Loucy (cell line): Measurements from ENCODE around the gene MYH7.

Experiments
- H2AFZ ChIP-seq: fragments of 200-600 bp; sonication (generic); 2 replicates; pipeline ENCODE4 v1.6.0; 2016; ENCODE audit warnings: antibody characterized with exemption, mild to moderate bottlenecking, low read length, moderate library complexity
- H3F3A ChIP-seq: fragments of 200-600 bp; 2 replicates; pipeline ENCODE4 v1.6.0; 2016; ENCODE audit warnings: antibody characterized with exemption, low read depth, mild to moderate bottlenecking
- H3K27me3 ChIP-seq: fragments of 200-600 bp; sonication (generic); 2 replicates; pipeline ENCODE4 v1.6.1; 2014; ENCODE audit warnings: low read length, mild to moderate bottlenecking; ENCODE audit not compliant: insufficient read depth, poor library complexity, severe bottlenecking
- H3K36me3 ChIP-seq: fragments of 200-600 bp; sonication (generic); 2 replicates; pipeline ENCODE4 v1.6.1; 2016; ENCODE audit warnings: low read length; ENCODE audit not compliant: insufficient read depth
- H3K4me1 ChIP-seq: fragments of 200-600 bp; sonication (generic); 2 replicates; pipeline ENCODE4 v1.5.1; 2014; ENCODE audit warnings: low read length, mild to moderate bottlenecking; ENCODE audit not compliant: insufficient read depth, poor library complexity, severe bottlenecking
- H3K4me2 ChIP-seq: fragments of 200-600 bp; sonication (generic); 2 replicates; pipeline ENCODE4 v1.6.0; 2014; ENCODE audit warnings: antibody characterized with exemption, low read length, low read depth, mild to moderate bottlenecking; ENCODE audit not compliant: poor library complexity, severe bottlenecking
- H3K4me3 ChIP-seq: fragments of 200-600 bp; sonication (generic); 2 replicates; pipeline ENCODE4 v1.5.1; 2014; ENCODE audit warnings: low read length, mild to moderate bottlenecking, mixed read lengths; ENCODE audit not compliant: poor library complexity, severe bottlenecking
- H3K79me2 ChIP-seq: fragments of 200-600 bp; sonication (generic); 2 replicates; pipeline ENCODE4 v1.6.1; 2014; ENCODE audit warnings: low read length; ENCODE audit not compliant: insufficient read depth
- H3K9ac ChIP-seq: fragments of 200-600 bp; sonication (generic); 2 replicates; pipeline ENCODE4 v1.6.0; 2014; ENCODE audit warnings: mild to moderate bottlenecking, low read depth, low read length, moderate library complexity; ENCODE audit not compliant: poor library complexity, severe bottlenecking
- H3K9me2 ChIP-seq: fragments of 200-600 bp; sonication (generic); replicated peaks from 2 replicates; pipeline ENCODE4 v1.6.1; 2016; ENCODE audit warnings: low read depth, low read length, mixed read lengths
- H3K9me3 ChIP-seq: fragments of 200-600 bp; sonication (generic); 2 replicates; pipeline ENCODE4 v1.6.1; 2014; ENCODE audit warnings: mild to moderate bottlenecking, antibody characterized with exemption, low read length, low read depth; ENCODE audit not compliant: insufficient read depth
- H4K20me1 ChIP-seq: fragments of 200-600 bp; sonication (generic); 2 replicates; pipeline ENCODE4 v1.6.0; 2014; ENCODE audit warnings: antibody characterized with exemption, low read length, mild to moderate bottlenecking; ENCODE audit not compliant: insufficient read depth, poor library complexity, severe bottlenecking
- EZH2phosphoT487 ChIP-seq: fragments of 200-600 bp; IDR thresholded peaks from 2 replicates; pipeline ENCODE4 v1.6.1; 2018; ENCODE audit warnings: antibody characterized with exemption, mild to moderate bottlenecking, moderate library complexity, borderline replicate concordance
- TF ChIP-seq, protein P1 (sequence below): fragments of 200-600 bp; sonication (generic); conservative IDR thresholded peaks from 2 replicates; pipeline ENCODE4 v1.5.1; 2014; ENCODE audit warnings: mild to moderate bottlenecking, antibody characterized with exemption, low read length

Gene MYH7

DNA sequence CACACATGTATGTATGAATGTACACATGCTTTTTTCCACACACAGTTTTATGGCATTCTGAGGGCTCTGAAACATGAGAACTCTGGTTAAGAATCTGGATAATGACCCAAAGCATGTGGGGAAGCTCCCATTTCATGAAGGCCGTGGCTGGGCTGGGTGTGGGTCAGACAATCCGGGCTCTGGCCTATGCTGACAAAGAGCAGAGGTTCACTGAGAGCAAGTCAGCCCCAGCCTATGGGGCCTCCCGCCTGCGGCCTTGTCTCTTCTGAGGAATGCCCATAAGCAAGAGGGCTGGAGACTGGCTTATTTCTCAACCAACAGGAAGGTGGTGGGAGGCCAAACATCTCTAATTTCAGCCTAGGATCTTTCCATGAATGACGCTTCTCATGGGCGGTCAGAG, 35.9 kb downstream of the MYH7 start:
- Histone ChIP-seq H3K9ac (no peak overlapping the region), H3K4me3 (no peak overlapping the region), H3F3A (no peaks in the 10 kb centered on the region), H3K79me2 (no peaks in the 10 kb centered on the region), H3K9me3 (no peaks in the 10 kb centered on the region), H3K27me3 (no peaks in the 10 kb centered on the region), H3K36me3 (no peaks in the 10 kb centered on the region), H3K9me2 (no peaks in the 10 kb centered on the region), H3K4me2 (no peak overlapping the region), H4K20me1 (no peaks in the 10 kb centered on the region), H3K4me1 (no peaks in the 10 kb centered on the region), H2AFZ (no peak overlapping the region)
- TF ChIP-seq EZH2phosphoT487: no peak
- TF ChIP-seq, protein P1, sequence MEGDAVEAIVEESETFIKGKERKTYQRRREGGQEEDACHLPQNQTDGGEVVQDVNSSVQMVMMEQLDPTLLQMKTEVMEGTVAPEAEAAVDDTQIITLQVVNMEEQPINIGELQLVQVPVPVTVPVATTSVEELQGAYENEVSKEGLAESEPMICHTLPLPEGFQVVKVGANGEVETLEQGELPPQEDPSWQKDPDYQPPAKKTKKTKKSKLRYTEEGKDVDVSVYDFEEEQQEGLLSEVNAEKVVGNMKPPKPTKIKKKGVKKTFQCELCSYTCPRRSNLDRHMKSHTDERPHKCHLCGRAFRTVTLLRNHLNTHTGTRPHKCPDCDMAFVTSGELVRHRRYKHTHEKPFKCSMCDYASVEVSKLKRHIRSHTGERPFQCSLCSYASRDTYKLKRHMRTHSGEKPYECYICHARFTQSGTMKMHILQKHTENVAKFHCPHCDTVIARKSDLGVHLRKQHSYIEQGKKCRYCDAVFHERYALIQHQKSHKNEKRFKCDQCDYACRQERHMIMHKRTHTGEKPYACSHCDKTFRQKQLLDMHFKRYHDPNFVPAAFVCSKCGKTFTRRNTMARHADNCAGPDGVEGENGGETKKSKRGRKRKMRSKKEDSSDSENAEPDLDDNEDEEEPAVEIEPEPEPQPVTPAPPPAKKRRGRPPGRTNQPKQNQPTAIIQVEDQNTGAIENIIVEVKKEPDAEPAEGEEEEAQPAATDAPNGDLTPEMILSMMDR: no peak

DNA sequence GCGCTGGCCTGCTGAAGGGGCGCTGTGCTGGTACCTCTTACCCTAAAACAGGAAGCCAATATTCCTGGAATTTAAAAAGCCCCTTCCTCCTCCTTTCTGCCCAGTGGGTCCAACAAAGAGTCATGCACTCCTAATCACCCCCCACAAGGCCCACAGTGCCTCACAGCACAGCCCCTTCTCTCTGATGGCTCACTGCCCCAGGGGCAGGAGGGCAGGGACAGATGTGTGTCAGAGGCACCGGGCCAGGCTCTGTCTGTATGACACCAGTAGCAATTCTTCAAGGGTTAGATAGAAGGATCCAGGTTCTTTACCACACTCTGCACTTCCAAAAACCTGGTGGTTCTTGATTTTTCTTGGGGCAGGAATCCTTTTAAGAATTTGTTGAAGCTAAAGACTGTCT, 36.3 kb downstream of the MYH7 start:
- no peak overlapping the region for H3K4me2 ChIP-seq
- no peaks in the 10 kb centered on the region for H3K9me2 ChIP-seq
- no peaks in the 10 kb centered on the region for H4K20me1 ChIP-seq
- no peaks in the 10 kb centered on the region for H3K4me1 ChIP-seq
- no peak overlapping the region for H2AFZ ChIP-seq
- no peaks in the 10 kb centered on the region for H3F3A ChIP-seq
- no peak overlapping the region for H3K4me3 ChIP-seq
- no peaks in the 10 kb centered on the region for H3K79me2 ChIP-seq
- TF ChIP-seq EZH2phosphoT487: no peak
- TF ChIP-seq, protein P1: no peak
- no peaks in the 10 kb centered on the region for H3K9me3 ChIP-seq
- no peaks in the 10 kb centered on the region for H3K36me3 ChIP-seq
- no peaks in the 10 kb centered on the region for H3K27me3 ChIP-seq
- H3K9ac ChIP-seq: no peak overlapping the region

DNA sequence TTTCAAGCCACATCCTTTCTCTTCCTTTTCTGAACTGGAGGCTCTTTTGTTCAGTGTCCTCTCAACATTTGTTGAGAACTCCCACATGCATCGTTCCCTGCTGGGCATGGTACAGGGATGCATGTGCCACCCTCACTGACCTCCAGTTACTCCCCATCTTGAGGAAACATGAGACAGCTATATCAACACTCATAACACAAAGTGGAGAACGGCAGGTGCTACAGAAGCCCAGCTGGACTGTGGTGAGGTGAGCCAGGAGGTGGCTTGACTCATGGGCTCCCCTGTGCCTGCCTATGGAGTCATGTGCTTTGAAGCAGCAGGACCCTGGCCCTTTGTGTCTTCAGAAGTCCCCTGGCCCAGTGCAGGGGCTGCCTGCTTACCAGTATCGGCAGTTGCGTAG, 37.1 kb downstream of the MYH7 start:
- Histone ChIP-seq H3K9me3 (no peaks in the 10 kb centered on the region), H3F3A (no peaks in the 10 kb centered on the region), H3K9me2 (no peaks in the 10 kb centered on the region), H4K20me1 (no peaks in the 10 kb centered on the region), H3K79me2 (no peaks in the 10 kb centered on the region), H3K4me1 (no peaks in the 10 kb centered on the region), H3K36me3 (no peaks in the 10 kb centered on the region), H3K4me3 (no peak overlapping the region), H3K9ac (no peak overlapping the region), H2AFZ (no peak overlapping the region), H3K27me3 (no peaks in the 10 kb centered on the region), H3K4me2 (no peak overlapping the region)
- no peak for TF ChIP-seq EZH2phosphoT487
- TF ChIP-seq, protein P1: no peak
